Testis (tissue), 3 donors: ENCODE measurements around the gene IKZF1. TPM values are rescaled to one million over a fixed set of nuclear protein-coding genes. Genes with fewer than 3 reads are reported as not detected.

ENCODE experiments used
- DNase-seq: peaks from one replicate; pipeline ENCODE4 v3.0.0-alpha.2; 2019
- H3K27ac ChIP-seq, 2 donors: fragments of 200-600 bp; sonication (generic); one replicate each; pipeline ENCODE4 v1.5.1; 2019
- H3K27me3 ChIP-seq: fragments of 200-600 bp; sonication (generic); one replicate; pipeline ENCODE4 v1.5.1; 2019
- H3K36me3 ChIP-seq: fragments of 200-600 bp; sonication (generic); one replicate; pipeline ENCODE4 v1.5.1; 2017; ENCODE audit warnings: low read depth; ENCODE audit errors: missing control alignments
- H3K4me1 ChIP-seq: fragments of 200-600 bp; sonication (generic); one replicate; pipeline ENCODE4 v1.5.1; 2019
- H3K4me3 ChIP-seq, 2 donors: fragments of 200-600 bp; sonication (generic); one replicate each; pipeline ENCODE4 v1.5.1; 2017 to 2019
- H3K9me3 ChIP-seq: fragments of 200-600 bp; sonication (generic); one replicate; pipeline ENCODE4 v1.5.1; 2017
- POLR2A ChIP-seq: fragments of 450-650 bp; IDR thresholded peaks from one replicate; pipeline ENCODE4 v1.6.1; 2017; ENCODE audit warnings: antibody characterized with exemption, mild to moderate bottlenecking, moderate library complexity
- WGBS, 2 donors: methylation state at CpG; one replicate each; pipeline ENCODE4 v1.1.5; 2018; 5-methylcytosine and 5-hydroxymethylcytosine counted together
- intact Hi-C: fragments of 100-400 bp; cut with DNase I; formaldehyde crosslinking; loops from one replicate; pipeline ENCODE4 v1.15.1; 2023; ENCODE audit warnings: low total_unique reads
- polyA plus RNA-seq: library from polyadenylated mRNA; stranded (reverse); fragments of 350-450 nt; fragmentation: Illumina TruSeq; extraction: RNeasy Lipid Tissue Mini Kit (QIAGEN cat#74804); gene quantifications from one replicate; pipeline ENCODE4 v1.2.3, GENCODE V29; 2014; ENCODE audit warnings: low read depth, low replicate concordance; ENCODE audit not compliant: insufficient read depth
- small RNA-seq, 2 donors: library from RNA; depleted of rRNA; stranded (forward); fragments of <200 nt; gene quantifications; one replicate each; pipeline ENCODE3, GENCODE V24; 2016
- total RNA-seq, 2 donors: library from RNA; depleted of rRNA; stranded (reverse); fragments of >200 nt; gene quantifications; one replicate each; pipeline ENCODE4 v1.2.3, GENCODE V29; 2016
- TF ChIP-seq, protein P1 (sequence below), 3 experiments: fragments of 450-650 bp in 2 of 3; fragments of 200-600 bp in 1 of 3; sonication (generic) in 1 of 3; IDR thresholded peaks; one replicate each; pipeline ENCODE4 v1.5.1; 2016 to 2019; ENCODE audit warnings: antibody characterized with exemption in 3 of 3, mild to moderate bottlenecking in 2 of 3, moderate library complexity in 1 of 3

Gene IKZF1
- total and polyA plus RNA-seq, 3 donors from 2014 or later, result 4.2 to 10.4 (median 9.9) TPM

DNA sequence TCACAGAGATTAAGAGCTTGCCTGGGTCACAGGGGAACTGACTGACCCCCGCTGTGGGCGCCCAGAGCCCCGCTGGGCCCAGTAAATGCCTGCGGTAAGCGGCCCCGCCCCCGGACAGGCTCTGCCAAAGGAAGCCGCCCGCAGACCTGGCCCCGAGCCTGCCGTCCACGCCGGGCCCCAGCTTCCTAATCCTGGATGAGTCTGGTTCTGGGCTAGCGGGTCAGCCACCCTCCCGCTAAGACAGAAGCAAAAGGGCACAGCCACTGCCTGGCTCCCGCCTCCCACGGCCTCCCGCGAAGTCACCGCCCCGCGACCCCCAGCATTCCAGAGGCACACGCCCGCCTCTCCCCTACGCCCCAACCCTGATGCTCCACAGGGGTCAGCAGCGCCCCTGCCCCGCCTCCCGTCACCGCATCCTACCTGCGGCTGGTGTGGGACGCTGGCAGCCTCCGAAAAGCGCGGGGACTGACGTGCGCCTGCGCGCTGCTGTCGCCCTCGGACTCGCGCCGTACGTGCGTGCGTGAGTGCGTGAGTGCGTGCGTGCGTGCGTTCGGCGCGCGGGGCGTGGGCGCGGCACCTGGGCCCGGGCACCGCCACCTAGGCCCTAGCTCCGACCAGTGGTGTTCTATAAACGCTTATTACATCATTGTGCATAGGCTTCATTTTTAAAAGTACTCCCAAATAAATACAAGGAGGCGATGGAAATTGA is 145.5 kb downstream of the IKZF1 start, which contains the start of gene FIGNL1:
Gene FIGNL1 (minus strand): TSS at position 470 of the 709 bp plus-strand sequence. CDS start 3,063 bp downstream, outside the sequence.
- Histone ChIP-seq H3K4me1 (peaks cover 4% of the 10 kb centered on the region), H3K27ac (peak within 1 kb of the TSS; percentile 78), H3K27me3 (no peaks in the 10 kb centered on the region), H3K36me3 (no peaks in the 10 kb centered on the region), H3K4me3 (peak within 1 kb of the TSS; percentile 70 to 74), H3K9me3 (no peaks in the 10 kb centered on the region)
- no peak for TF ChIP-seq POLR2A
- TF ChIP-seq, protein P1, sequence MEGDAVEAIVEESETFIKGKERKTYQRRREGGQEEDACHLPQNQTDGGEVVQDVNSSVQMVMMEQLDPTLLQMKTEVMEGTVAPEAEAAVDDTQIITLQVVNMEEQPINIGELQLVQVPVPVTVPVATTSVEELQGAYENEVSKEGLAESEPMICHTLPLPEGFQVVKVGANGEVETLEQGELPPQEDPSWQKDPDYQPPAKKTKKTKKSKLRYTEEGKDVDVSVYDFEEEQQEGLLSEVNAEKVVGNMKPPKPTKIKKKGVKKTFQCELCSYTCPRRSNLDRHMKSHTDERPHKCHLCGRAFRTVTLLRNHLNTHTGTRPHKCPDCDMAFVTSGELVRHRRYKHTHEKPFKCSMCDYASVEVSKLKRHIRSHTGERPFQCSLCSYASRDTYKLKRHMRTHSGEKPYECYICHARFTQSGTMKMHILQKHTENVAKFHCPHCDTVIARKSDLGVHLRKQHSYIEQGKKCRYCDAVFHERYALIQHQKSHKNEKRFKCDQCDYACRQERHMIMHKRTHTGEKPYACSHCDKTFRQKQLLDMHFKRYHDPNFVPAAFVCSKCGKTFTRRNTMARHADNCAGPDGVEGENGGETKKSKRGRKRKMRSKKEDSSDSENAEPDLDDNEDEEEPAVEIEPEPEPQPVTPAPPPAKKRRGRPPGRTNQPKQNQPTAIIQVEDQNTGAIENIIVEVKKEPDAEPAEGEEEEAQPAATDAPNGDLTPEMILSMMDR (IDR thresholded peaks at IDR 0.05), result no peak
- intact Hi-C loops, result no loop called here
- 1 to 2% methylated on average over 12 to 60 of the region's 63 CpGs for WGBS, 2 donors
- DNase-seq, result peak; percentile 87

DNA sequence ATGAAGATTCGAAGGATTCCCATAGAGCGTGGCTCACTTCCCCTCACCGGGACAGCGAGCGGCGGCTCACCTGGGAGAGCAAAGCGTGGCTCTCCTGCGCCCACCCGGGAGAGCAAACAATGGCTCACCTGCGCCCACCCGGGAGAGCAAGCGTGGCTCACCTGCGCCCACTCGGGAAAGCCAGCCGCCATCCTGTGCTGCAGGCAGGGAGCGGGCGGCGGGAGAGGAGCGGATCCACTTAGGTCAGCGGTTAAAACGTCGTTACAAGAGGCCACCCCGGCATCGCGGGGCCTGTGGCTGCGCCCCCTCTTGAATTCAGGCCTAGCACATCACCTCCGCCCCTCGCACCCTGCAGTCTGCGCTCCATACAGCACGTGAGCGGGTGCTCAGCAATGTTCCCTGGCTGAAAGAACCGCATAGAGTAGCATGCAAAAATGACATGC is 146.1 kb downstream of the IKZF1 start:
- WGBS, 2 donors, result 17 to 21% methylated on average over 21 to 29 of the region's 32 CpGs
- Histone ChIP-seq H3K27me3 (no peaks in the 10 kb centered on the region), H3K27ac (peak overlapping the region; percentile 78), H3K4me1 (peaks cover 4% of the 10 kb centered on the region), H3K9me3 (no peaks in the 10 kb centered on the region), H3K4me3 (peak overlapping the region; percentile 70 to 74), H3K36me3 (no peaks in the 10 kb centered on the region)
- TF ChIP-seq, protein P1 (IDR thresholded peaks at IDR 0.05), result no peak
- TF ChIP-seq POLR2A, result no peak
- intact Hi-C loops, result no loop called here
- peak; percentile 39 for DNase-seq

Small RNA genes within 50 kb of the gene (small RNA-seq; reads per million reads assigned to genes)
- 0 reads per million in 2 donors for gene RNU6-1091P

Other genes starting within 250 kb of the IKZF1 start
- 10 to 100 TPM; 67.0 to 92.2 TPM for gene ZPBP, start 211.5 kb upstream of the IKZF1 start, total RNA-seq
- 286 TPM for gene ZPBP, start 211.5 kb upstream of the IKZF1 start, polyA plus RNA-seq
- 10 to 100 TPM; 19.1 to 20.9 TPM for gene FIGNL1, start 145.6 kb downstream of the IKZF1 start, total RNA-seq
- 10.4 TPM for gene FIGNL1, start 145.6 kb downstream of the IKZF1 start, polyA plus RNA-seq